ENCODE measurements around the gene HARBI1.

The HARBI1 gene

GRCh38 chr11:46617134-46617971 lies at the start of gene HARBI1, which contains the start of gene ATG13:
HARBI1 (minus strand) TSS chr11:46617227; CDS start chr11:46616237, 990 bp downstream.
ATG13 (plus strand) TSS chr11:46617553; CDS start chr11:46644292, 26,739 bp downstream.
- peak; percentile 84 to 86 for DNase-seq (ENCODE audit: low read depth in 2 of 2)

- DNase-seq (ENCODE audit: low read depth in 2 of 2) = no peak
Observed at GRCh38 chr11:46666516-46666915, 49.5 kb upstream of the HARBI1 start.

- DNase-seq (ENCODE audit: low read depth in 2 of 2) = no peak
Observed at GRCh38 chr11:46665356-46665755, 48.3 kb upstream of the HARBI1 start.

GRCh38 chr11:46664612-46665011 lies 47.6 kb upstream of the HARBI1 start:
- no peak for DNase-seq (ENCODE audit: low read depth in 2 of 2)

GRCh38 chr11:46663277-46663940 lies 46.4 kb upstream of the HARBI1 start:
- no peak for DNase-seq (ENCODE audit: low read depth in 2 of 2)

- no peak for DNase-seq (ENCODE audit: low read depth in 2 of 2)
Observed at GRCh38 chr11:46662366-46662765, 45.3 kb upstream of the HARBI1 start.

GRCh38 chr11:46661836-46662235 lies 44.8 kb upstream of the HARBI1 start:
- no peak for DNase-seq (ENCODE audit: low read depth in 2 of 2)

GRCh38 chr11:46659908-46660307 lies 42.9 kb upstream of the HARBI1 start:
- DNase-seq (ENCODE audit: low read depth in 2 of 2) = no peak

GRCh38 chr11:46658259-46658658 lies 41.2 kb upstream of the HARBI1 start:
- no peak for DNase-seq (ENCODE audit: low read depth in 2 of 2)

GRCh38 chr11:46657186-46657585 lies 40.2 kb upstream of the HARBI1 start:
- DNase-seq (ENCODE audit: low read depth in 2 of 2) = no peak

GRCh38 chr11:46655631-46656030 lies 38.6 kb upstream of the HARBI1 start:
- no peak for DNase-seq (ENCODE audit: low read depth in 2 of 2)

- no peak for DNase-seq (ENCODE audit: low read depth in 2 of 2)
Observed at GRCh38 chr11:46649180-46649738, 32.2 kb upstream of the HARBI1 start.

GRCh38 chr11:46643986-46644385 lies 27.0 kb upstream of the HARBI1 start:
- no peak for DNase-seq (ENCODE audit: low read depth in 2 of 2)

GRCh38 chr11:46643531-46643930 lies 26.5 kb upstream of the HARBI1 start:
- DNase-seq (ENCODE audit: low read depth in 2 of 2) = no peak

GRCh38 chr11:46642627-46643335 lies 25.8 kb upstream of the HARBI1 start:
- no peak for DNase-seq (ENCODE audit: low read depth in 2 of 2)

GRCh38 chr11:46641639-46642038 lies 24.6 kb upstream of the HARBI1 start:
- DNase-seq (ENCODE audit: low read depth in 2 of 2) = no peak

- no peak for DNase-seq (ENCODE audit: low read depth in 2 of 2)
Observed at GRCh38 chr11:46640036-46640788, 23.2 kb upstream of the HARBI1 start.

GRCh38 chr11:46639197-46639839 lies 22.3 kb upstream of the HARBI1 start:
- no peak for DNase-seq (ENCODE audit: low read depth in 2 of 2)

- no peak for DNase-seq (ENCODE audit: low read depth in 2 of 2)
Observed at GRCh38 chr11:46637546-46637945, 20.5 kb upstream of the HARBI1 start.

- DNase-seq (ENCODE audit: low read depth in 2 of 2) = no peak
Observed at GRCh38 chr11:46635557-46636139, 18.6 kb upstream of the HARBI1 start.

All from stimulated activated CD8-positive, alpha-beta memory T cell treated with anti-CD3 and anti-CD28 coated beads, Interleukin-2, amount 100 ng/mL, for 1 hour (primary cell).